Mesenchymal stem cell (in vitro differentiated cells and primary cell): Measurements from ENCODE around the gene EPS15.
"Not testable (repeated sequence)": the region's sequence is repeated elsewhere in the genome, so short reads cannot be mapped to it uniquely, and the experiment has no call there.

Source experiments
- DNase-seq: peaks from one replicate; pipeline ENCODE4 v3.0.0-alpha.2; 2013
- H2AFZ ChIP-seq: one replicate; pipeline ENCODE4 v1.6.1; 2013; ENCODE audit warnings: low read depth, mild to moderate bottlenecking, control low read depth, inconsistent platforms, low read length, moderate library complexity
- H2AK5ac ChIP-seq: 2 replicates; pipeline ENCODE4 v1.6.1; 2013; ENCODE audit warnings: low read length, moderate library complexity, mild to moderate bottlenecking, inconsistent platforms; ENCODE audit not compliant: severe bottlenecking
- H2BK120ac ChIP-seq: one replicate; pipeline ENCODE4 v1.6.1; 2013; ENCODE audit warnings: low read depth, mild to moderate bottlenecking, inconsistent platforms, low read length, moderate library complexity
- H2BK12ac ChIP-seq, 2 experiments: one replicate each; pipeline ENCODE4 v1.6.1; 2013; ENCODE audit warnings: inconsistent platforms in 2 of 2, low read length in 2 of 2, mild to moderate bottlenecking in 2 of 2, moderate library complexity in 2 of 2, control low read depth in 1 of 2
- H2BK15ac ChIP-seq: one replicate; pipeline ENCODE4 v1.6.1; 2013; ENCODE audit warnings: mild to moderate bottlenecking, low read depth, inconsistent platforms; ENCODE audit not compliant: poor library complexity, severe bottlenecking
- H2BK5ac ChIP-seq: 2 replicates; pipeline ENCODE4 v1.6.1; 2013; ENCODE audit warnings: low read depth, mild to moderate bottlenecking, low read length, control low read depth, inconsistent platforms; ENCODE audit not compliant: poor library complexity, severe bottlenecking
- H3K14ac ChIP-seq, 2 experiments: one replicate each; pipeline ENCODE4 v1.6.1; 2013; ENCODE audit warnings: inconsistent platforms in 2 of 2, low read length in 2 of 2, control low read depth in 1 of 2, mild to moderate bottlenecking in 1 of 2, moderate library complexity in 1 of 2
- H3K18ac ChIP-seq, 2 experiments: one replicate each; pipeline ENCODE4 v1.6.1; 2013; ENCODE audit warnings: inconsistent platforms in 2 of 2, low read length in 2 of 2, control low read depth in 1 of 2, low read depth in 1 of 2, mild to moderate bottlenecking in 1 of 2
- H3K23ac ChIP-seq, 2 experiments: one replicate each; pipeline ENCODE4 v1.6.1; 2013; ENCODE audit warnings: inconsistent platforms in 2 of 2, low read length in 2 of 2, mild to moderate bottlenecking in 2 of 2, moderate library complexity in 2 of 2, control low read depth in 1 of 2
- H3K27ac ChIP-seq: 2 replicates; pipeline ENCODE4 v1.5.1; 2013; ENCODE audit warnings: mild to moderate bottlenecking, moderate library complexity, low read length, control low read depth, inconsistent platforms; ENCODE audit not compliant: poor library complexity, severe bottlenecking
- H3K27me3 ChIP-seq, 2 experiments: 2 replicates each; pipeline versions ENCODE4 v1.6.1 to v1.7.0; 2013; ENCODE audit warnings: low read length in 2 of 2, mild to moderate bottlenecking in 2 of 2, moderate library complexity in 2 of 2, control low read depth in 1 of 2, inconsistent platforms in 1 of 2; ENCODE audit not compliant: control insufficient read depth in 1 of 2, insufficient read depth in 1 of 2
- H3K36me3 ChIP-seq, 2 experiments: 2 replicates each; pipeline versions ENCODE4 v1.6.1 to v1.7.0; 2013; ENCODE audit warnings: low read length in 2 of 2, control low read depth in 1 of 2, inconsistent platforms in 1 of 2, low read depth in 1 of 2, mild to moderate bottlenecking in 1 of 2; ENCODE audit not compliant: insufficient read depth in 2 of 2, control insufficient read depth in 1 of 2
- H3K4ac ChIP-seq, 2 experiments: one replicate each; pipeline ENCODE4 v1.6.1; 2013; ENCODE audit warnings: inconsistent platforms in 2 of 2, low read length in 2 of 2, mild to moderate bottlenecking in 2 of 2, moderate library complexity in 2 of 2, control low read depth in 1 of 2, low read depth in 1 of 2
- H3K4me1 ChIP-seq: 2 replicates; pipeline ENCODE4 v1.6.1; 2013; ENCODE audit warnings: low read depth, low read length, control low read depth; ENCODE audit not compliant: control insufficient read depth, insufficient read depth
- H3K4me2 ChIP-seq: 2 replicates; pipeline ENCODE4 v1.6.1; 2013; ENCODE audit warnings: low read length, mild to moderate bottlenecking, inconsistent platforms; ENCODE audit not compliant: poor library complexity, severe bottlenecking
- H3K4me3 ChIP-seq, 2 experiments: 2 replicates each; pipeline versions ENCODE4 v1.5.1 to v1.7.0; 2013; ENCODE audit warnings: low read length in 2 of 2, mild to moderate bottlenecking in 2 of 2, control low read depth in 1 of 2, low read depth in 1 of 2; ENCODE audit not compliant: insufficient read depth in 1 of 2
- H3K79me1 ChIP-seq: replicated peaks from 2 replicates; pipeline ENCODE4 v1.6.1; 2013; ENCODE audit warnings: mild to moderate bottlenecking, control low read depth, low read length, inconsistent platforms; ENCODE audit not compliant: poor library complexity, severe bottlenecking
- H3K9ac ChIP-seq: 2 replicates; pipeline ENCODE4 v1.7.0; 2013; ENCODE audit warnings: mild to moderate bottlenecking, low read length, moderate library complexity
- H3K9me3 ChIP-seq: 2 replicates; pipeline ENCODE4 v1.7.0; 2013; ENCODE audit warnings: mild to moderate bottlenecking, low read length; ENCODE audit not compliant: control insufficient read depth
- H4K8ac ChIP-seq: one replicate; pipeline ENCODE4 v1.6.1; 2013; ENCODE audit warnings: inconsistent platforms, mild to moderate bottlenecking, low read length, moderate library complexity
- H4K91ac ChIP-seq: one replicate; pipeline ENCODE4 v1.6.1; 2013; ENCODE audit warnings: mild to moderate bottlenecking, low read length, inconsistent platforms
- WGBS: methylation state at CpG from one replicate; pipeline ENCODE4 v1.1.7; 2013; ENCODE audit warnings: mixed read lengths; 5-methylcytosine and 5-hydroxymethylcytosine counted together

Gene EPS15

GRCh38 chr1:51326839-51327238, 192.2 kb downstream of the EPS15 start:
- H3K14ac ChIP-seq = no peak overlapping the region
- no peak overlapping the region for H3K4me2 ChIP-seq
- H2AK5ac ChIP-seq = no peak overlapping the region
- H3K18ac ChIP-seq = no peak overlapping the region
- no peak overlapping the region for H3K4ac ChIP-seq
- no peak overlapping the region for H4K91ac ChIP-seq
- no peaks in the 10 kb centered on the region for H3K9me3 ChIP-seq
- H2BK15ac ChIP-seq = no peak overlapping the region
- no peak overlapping the region for H2BK120ac ChIP-seq
- no peak overlapping the region for H2AFZ ChIP-seq
- H2BK12ac ChIP-seq = no peak overlapping the region
- peaks cover 29% of the 10 kb centered on the region for H3K4me1 ChIP-seq
- no peak overlapping the region for H3K9ac ChIP-seq
- H3K79me1 ChIP-seq = no peaks in the 10 kb centered on the region
- no peak overlapping the region for H3K23ac ChIP-seq
- H2BK5ac ChIP-seq = no peak overlapping the region
- no peaks in the 10 kb centered on the region for H3K36me3 ChIP-seq
- H3K4me3 ChIP-seq = no peak overlapping the region
- WGBS = 100% methylated on average over 4 of the region's 8 CpGs
- H4K8ac ChIP-seq = no peak overlapping the region
- no peak for DNase-seq
- H3K27ac ChIP-seq = no peak overlapping the region
- H3K27me3 ChIP-seq = no peaks in the 10 kb centered on the region

GRCh38 chr1:51325878-51326755, 192.9 kb downstream of the EPS15 start:
- Histone ChIP-seq H3K27ac (no peak overlapping the region), H3K36me3 (no peaks in the 10 kb centered on the region), H3K27me3 (no peaks in the 10 kb centered on the region), H3K79me1 (no peaks in the 10 kb centered on the region), H3K4ac (no peak overlapping the region), H4K91ac (no peak overlapping the region), H2BK5ac (no peak overlapping the region), H2BK15ac (no peak overlapping the region), H3K4me3 (no peak overlapping the region), H3K4me2 (no peak overlapping the region), H3K4me1 (peaks cover 25% of the 10 kb centered on the region), H4K8ac (no peak overlapping the region), H3K23ac (no peak overlapping the region), H2BK120ac (no peak overlapping the region), H3K9ac (no peak overlapping the region), H3K14ac (no peak overlapping the region), H2AFZ (no peak overlapping the region), H3K18ac (no peak overlapping the region), H3K9me3 (no peaks in the 10 kb centered on the region), H2BK12ac (no peak overlapping the region), H2AK5ac (peak overlapping the region; percentile 15)
- DNase-seq = no peak
- WGBS = 77% methylated on average over 16 of the region's 16 CpGs

- Histone ChIP-seq H3K4me3 (no peak overlapping the region), H4K8ac (no peak overlapping the region), H2BK5ac (no peak overlapping the region), H3K79me1 (no peaks in the 10 kb centered on the region), H3K27me3 (no peaks in the 10 kb centered on the region), H3K9ac (no peak overlapping the region), H4K91ac (no peak overlapping the region), H3K36me3 (no peaks in the 10 kb centered on the region), H2BK12ac (no peak overlapping the region), H2AFZ (no peak overlapping the region), H2BK15ac (no peak overlapping the region), H2AK5ac (peak overlapping the region; percentile 51), H3K4ac (no peak overlapping the region), H3K9me3 (no peaks in the 10 kb centered on the region), H3K4me2 (no peak overlapping the region), H3K14ac (no peak overlapping the region), H3K4me1 (peaks cover 18% of the 10 kb centered on the region), H3K27ac (no peak overlapping the region), H3K18ac (no peak overlapping the region), H2BK120ac (no peak overlapping the region), H3K23ac (no peak overlapping the region)
- 94% methylated on average over 1 of the region's 1 CpG for WGBS
- DNase-seq = no peak
Measured at GRCh38 chr1:51325391-51325790, 193.7 kb downstream of the EPS15 start.

GRCh38 chr1:51325011-51325385, 194.1 kb downstream of the EPS15 start:
- not testable (repeated sequence) for H3K18ac ChIP-seq, H4K8ac ChIP-seq, H3K4me3 ChIP-seq, H4K91ac ChIP-seq, H3K4ac ChIP-seq, H3K23ac ChIP-seq, H3K27ac ChIP-seq, H3K14ac ChIP-seq, H2BK12ac ChIP-seq, H3K9ac ChIP-seq, H3K9me3 ChIP-seq, DNase-seq, H3K36me3 ChIP-seq, H2BK5ac ChIP-seq, H3K27me3 ChIP-seq, H2BK15ac ChIP-seq, H3K79me1 ChIP-seq, H3K4me2 ChIP-seq, H2BK120ac ChIP-seq, H2AFZ ChIP-seq
- Histone ChIP-seq H3K4me1 (peaks cover 16% of the 10 kb centered on the region), H2AK5ac (peak overlapping the region; percentile 51)
- 93% methylated on average over 8 of the region's 8 CpGs for WGBS
